ENCODE results near the gene EML5.

GRCh38 chr14:88798156-88798555 is 5.4 kb upstream of the EML5 start:
- TF ChIP-seq POLR2AphosphoS5 (IDR thresholded peaks at IDR 0.05; ENCODE audit: low read depth, low read length) (no peak), REST (IDR thresholded peaks at IDR 0.05; ENCODE audit: insufficient read depth in 1 of 2, low read depth in 2 of 2, low read length in 2 of 2) (no peak)
